Adrenal gland (tissue), 5 donors: ENCODE measurements around the gene KIF14.

Experiments used
- CTCF ChIP-seq, 6 experiments: fragments of 450-650 bp in 4 of 6; fragments of 200-600 bp in 2 of 6; sonication (generic) in 1 of 6; IDR thresholded peaks; 1 replicate in 5 of 6; 2 replicates in 1 of 6; pipeline versions ENCODE4 v1.5.1 to v1.8.0; 2016 to 2021; ENCODE audit warnings: antibody characterized with exemption in 6 of 6, mild to moderate bottlenecking in 2 of 6, moderate library complexity in 1 of 6
- POLR2A ChIP-seq, 2 donors: fragments of 450-650 bp; IDR thresholded peaks; one replicate each; pipeline ENCODE4 v1.6.1; 2017; ENCODE audit warnings: antibody characterized with exemption in 2 of 2, mild to moderate bottlenecking in 2 of 2, moderate library complexity in 1 of 2
- donor health status: DM: no; HTN: no; CAD: no.

- TF ChIP-seq POLR2A (IDR thresholded peaks at IDR 0.05) (no peak), CTCF (IDR thresholded peaks at IDR 0.05) (no peak)
Measured at GRCh38 chr1:200527670-200528069, 92.9 kb downstream of the KIF14 start.
